NCI-H1048 (cell line): ENCODE measurements around the gene CRAT.
"Not testable (repeated sequence)": the region's sequence is repeated elsewhere in the genome, so short reads cannot be mapped to it uniquely, and the experiment has no call there.

Experiments
- DNase-seq: peaks from one replicate; lab custom pipeline; 2025; lab: John Stamatoyannopoulos, UW

CRAT gene

GRCh38 chr9:129138476-129139232 is 28.1 kb upstream of the CRAT start:
- no peak for DNase-seq

- DNase-seq: no peak
Measured at GRCh38 chr9:129138144-129138462, 27.5 kb upstream of the CRAT start.

GRCh38 chr9:129137292-129138143 is 26.9 kb upstream of the CRAT start:
- no peak for DNase-seq

GRCh38 chr9:129136446-129137035 is 25.9 kb upstream of the CRAT start:
- no peak for DNase-seq

- DNase-seq: no peak
Measured at GRCh38 chr9:129135476-129135875, 24.9 kb upstream of the CRAT start.

- DNase-seq: no peak
Measured at GRCh38 chr9:129133082-129133481, 22.5 kb upstream of the CRAT start.

GRCh38 chr9:129131300-129132145 is 20.9 kb upstream of the CRAT start:
- no peak for DNase-seq

- DNase-seq: no peak
Measured at GRCh38 chr9:129130791-129131190, 20.2 kb upstream of the CRAT start.

- DNase-seq: not testable (repeated sequence)
Measured at GRCh38 chr9:129130271-129130670, 19.7 kb upstream of the CRAT start.

- DNase-seq: no peak
Measured at GRCh38 chr9:129128689-129129088, 18.1 kb upstream of the CRAT start.

GRCh38 chr9:129126749-129127618 is 16.4 kb upstream of the CRAT start:
- no peak for DNase-seq

GRCh38 chr9:129125478-129125877 is 14.9 kb upstream of the CRAT start:
- DNase-seq: no peak

- DNase-seq: no peak
Measured at GRCh38 chr9:129124506-129125069, 14.0 kb upstream of the CRAT start.

GRCh38 chr9:129122976-129123375 is 12.4 kb upstream of the CRAT start:
- not testable (repeated sequence) for DNase-seq

GRCh38 chr9:129122133-129122532 is 11.5 kb upstream of the CRAT start:
- DNase-seq: no peak

- no peak for DNase-seq
Measured at GRCh38 chr9:129121483-129121882, 10.9 kb upstream of the CRAT start.

GRCh38 chr9:129118799-129119198 is 8.2 kb upstream of the CRAT start:
- DNase-seq: no peak

GRCh38 chr9:129113645-129114304 is 3.2 kb upstream of the CRAT start:
- DNase-seq: no peak

- DNase-seq: not testable (repeated sequence)
Measured at GRCh38 chr9:129112526-129112925, 1.9 kb upstream of the CRAT start.

- DNase-seq: no peak
Measured at GRCh38 chr9:129111528-129112151, 1.0 kb upstream of the CRAT start.
